ENCODE measurements around the gene IRS1.

GRCh38 chr2:226694586-226695284 lies 104.9 kb downstream of the IRS1 start:
- TF ChIP-seq CTCF (conservative IDR thresholded peaks at IDR 0.05 in 1 of 2, IDR thresholded peaks at IDR 0.05 in 1 of 2; ENCODE audit: extremely low read depth in 1 of 2, insufficient read depth in 1 of 2, low read depth in 1 of 2, low read length in 2 of 2) (no peak), EZH2 (IDR thresholded peaks at IDR 0.05; ENCODE audit: borderline replicate concordance, low read length) (no peak)
